Brain microvascular endothelial cell (primary cell): Measurements from ENCODE around the gene BCL2A1.
A peak's percentile ranks its signal among the peaks of the same experiment; 100 is the strongest.
"Not testable (repeated sequence)": the region's sequence is repeated elsewhere in the genome, so short reads cannot be mapped to it uniquely, and the experiment has no call there.

Experiments
- DNase-seq: peaks from one replicate; pipeline ENCODE4 v3.0.0-alpha.2; 2020
- H3K27ac ChIP-seq: fragments of 250-450 bp; sonication (Bioruptor Pico); 2 replicates; pipeline ENCODE4 v1.5.1; 2020; ENCODE audit warnings: mild to moderate bottlenecking, moderate library complexity
- H3K27me3 ChIP-seq: fragments of 250-450 bp; sonication (Bioruptor Pico); replicated peaks from 2 replicates; pipeline ENCODE4 v1.5.1; 2020; ENCODE audit warnings: mild to moderate bottlenecking
- H3K36me3 ChIP-seq: fragments of 250-450 bp; sonication (Bioruptor Pico); replicated peaks from 2 replicates; pipeline ENCODE4 v1.5.1; 2020; ENCODE audit warnings: mild to moderate bottlenecking
- H3K4me3 ChIP-seq: 2 replicates; pipeline ENCODE4 v1.5.1; 2011; ENCODE audit warnings: low read depth, mild to moderate bottlenecking, control low read depth, low read length, moderate library complexity
- in situ Hi-C: cut with HindIII; loops from 2 replicates; pipeline ENCODE4 v1.10.0; 2017; ENCODE audit warnings: low sequenced_read_pairs, low pct_ligation_motif_present
- TF ChIP-seq, protein P1 (sequence below): IDR thresholded peaks from 2 replicates; pipeline ENCODE4 v1.5.1; 2011; ENCODE audit warnings: low read depth, mild to moderate bottlenecking, moderate library complexity, low read length, control low read depth, inconsistent platforms; ENCODE audit errors: missing control alignments

BCL2A1 gene

DNA sequence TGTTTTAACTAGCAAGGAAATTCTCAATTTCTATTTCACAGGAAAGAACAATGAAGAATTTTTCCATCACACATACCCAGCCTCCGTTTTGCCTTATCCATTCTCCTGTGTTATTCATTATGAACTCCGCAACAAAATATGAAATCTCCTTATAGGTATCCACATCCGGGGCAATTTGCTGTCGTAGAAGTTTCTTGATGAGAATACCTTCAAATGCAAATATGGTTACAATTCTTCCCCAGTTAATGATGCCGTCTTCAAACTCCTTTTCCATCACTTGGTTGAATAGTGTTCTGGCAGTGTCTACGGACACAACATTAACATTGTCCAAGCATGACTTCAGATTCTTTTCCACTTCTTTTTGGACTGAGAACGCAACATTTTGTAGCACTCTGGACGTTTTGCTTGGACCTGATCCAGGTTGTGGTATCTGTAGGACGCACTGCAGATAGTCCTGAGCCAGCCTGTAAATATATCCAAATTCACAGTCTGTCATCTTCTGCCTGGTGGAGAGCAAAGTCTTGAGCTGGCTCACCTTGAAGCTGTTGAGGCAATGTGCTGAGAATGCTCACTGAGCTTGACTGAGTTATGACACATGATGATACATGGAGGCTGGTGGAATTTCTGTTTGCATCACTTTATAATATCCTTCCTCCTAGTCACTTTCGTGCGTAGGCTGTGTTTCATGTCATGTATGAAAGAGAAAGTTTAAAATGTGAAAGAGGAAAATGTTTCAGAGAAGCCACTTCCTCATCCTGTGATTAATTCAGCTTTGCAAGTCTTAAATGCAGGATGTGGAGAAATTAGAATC lies at the start of gene BCL2A1:
Gene BCL2A1, minus strand, starts transcription at position 573 of the 811 bp plus-strand sequence. Its CDS starts 77 bp downstream, at position 496.
- TF ChIP-seq, protein P1, sequence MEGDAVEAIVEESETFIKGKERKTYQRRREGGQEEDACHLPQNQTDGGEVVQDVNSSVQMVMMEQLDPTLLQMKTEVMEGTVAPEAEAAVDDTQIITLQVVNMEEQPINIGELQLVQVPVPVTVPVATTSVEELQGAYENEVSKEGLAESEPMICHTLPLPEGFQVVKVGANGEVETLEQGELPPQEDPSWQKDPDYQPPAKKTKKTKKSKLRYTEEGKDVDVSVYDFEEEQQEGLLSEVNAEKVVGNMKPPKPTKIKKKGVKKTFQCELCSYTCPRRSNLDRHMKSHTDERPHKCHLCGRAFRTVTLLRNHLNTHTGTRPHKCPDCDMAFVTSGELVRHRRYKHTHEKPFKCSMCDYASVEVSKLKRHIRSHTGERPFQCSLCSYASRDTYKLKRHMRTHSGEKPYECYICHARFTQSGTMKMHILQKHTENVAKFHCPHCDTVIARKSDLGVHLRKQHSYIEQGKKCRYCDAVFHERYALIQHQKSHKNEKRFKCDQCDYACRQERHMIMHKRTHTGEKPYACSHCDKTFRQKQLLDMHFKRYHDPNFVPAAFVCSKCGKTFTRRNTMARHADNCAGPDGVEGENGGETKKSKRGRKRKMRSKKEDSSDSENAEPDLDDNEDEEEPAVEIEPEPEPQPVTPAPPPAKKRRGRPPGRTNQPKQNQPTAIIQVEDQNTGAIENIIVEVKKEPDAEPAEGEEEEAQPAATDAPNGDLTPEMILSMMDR, result no peak
- H3K27me3 ChIP-seq, result no peaks in the 10 kb centered on the region
- in situ Hi-C loops, result no loop called here
- no peaks in the 10 kb centered on the region for H3K36me3 ChIP-seq
- no peak within 1 kb of the TSS for H3K27ac ChIP-seq
- peak; percentile 45 for DNase-seq
- H3K4me3 ChIP-seq, result peak within 1 kb of the TSS; percentile 3

DNA sequence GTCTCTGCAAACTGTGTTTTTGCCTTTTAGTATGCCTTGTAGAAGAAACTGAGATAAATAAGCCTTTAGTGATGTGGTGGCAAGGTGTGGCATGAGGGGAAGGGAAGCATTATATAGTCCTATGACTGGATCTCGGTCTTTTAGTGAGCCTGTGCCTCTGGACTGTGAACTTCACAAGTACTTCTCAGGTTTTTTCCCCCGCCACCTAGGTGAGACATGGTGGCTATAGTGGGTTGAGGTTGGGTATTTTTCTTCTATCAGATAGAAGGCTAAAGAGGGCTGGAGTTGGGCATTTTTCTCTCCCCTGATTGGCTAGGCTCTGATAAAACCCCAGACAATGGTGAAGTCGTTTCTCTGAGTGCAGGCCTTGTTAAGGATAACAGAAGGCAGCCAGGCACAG lies 49.7 kb upstream of the BCL2A1 start:
- H3K27ac ChIP-seq, result no peak overlapping the region
- TF ChIP-seq, protein P1, result no peak
- in situ Hi-C loops, result no loop called here

DNA sequence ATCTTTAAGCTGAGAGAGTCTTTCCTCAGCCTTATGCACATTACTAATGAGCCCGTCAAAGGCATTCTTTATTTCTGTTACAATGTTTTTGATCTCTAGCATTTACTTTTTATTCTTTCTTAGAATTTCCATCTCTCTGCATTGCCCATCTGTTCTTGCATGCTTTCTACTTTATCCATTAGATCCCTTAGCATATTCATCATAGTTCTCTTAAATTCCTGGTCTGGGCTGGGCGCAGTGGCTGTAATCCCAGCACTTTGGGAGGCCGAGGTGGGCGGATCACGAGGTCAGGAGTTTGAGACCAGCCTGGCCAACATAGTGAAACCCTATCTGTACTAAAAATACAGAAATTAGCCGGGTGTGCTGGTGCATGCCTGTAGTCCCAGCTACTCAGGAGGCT lies 49.2 kb upstream of the BCL2A1 start:
- in situ Hi-C loops, H3K36me3 ChIP-seq, DNase-seq, H3K27ac ChIP-seq, H3K4me3 ChIP-seq, H3K27me3 ChIP-seq: not testable (repeated sequence)

More for the DNA sequence above, 49.7 kb upstream of the BCL2A1 start:
- no peak for DNase-seq
- H3K36me3 ChIP-seq, result no peaks in the 10 kb centered on the region
- H3K4me3 ChIP-seq, result no peak overlapping the region
- no peaks in the 10 kb centered on the region for H3K27me3 ChIP-seq

- Histone ChIP-seq H3K27me3 (no peaks in the 10 kb centered on the region), H3K4me3 (no peak overlapping the region), H3K36me3 (no peaks in the 10 kb centered on the region), H3K27ac (no peak overlapping the region)
- TF ChIP-seq, protein P1, result no peak
- DNase-seq, result no peak
- in situ Hi-C loops, result no loop called here
Observed at GRCh38 chr15:80019168-80019745, 48.3 kb upstream of the BCL2A1 start.

DNA sequence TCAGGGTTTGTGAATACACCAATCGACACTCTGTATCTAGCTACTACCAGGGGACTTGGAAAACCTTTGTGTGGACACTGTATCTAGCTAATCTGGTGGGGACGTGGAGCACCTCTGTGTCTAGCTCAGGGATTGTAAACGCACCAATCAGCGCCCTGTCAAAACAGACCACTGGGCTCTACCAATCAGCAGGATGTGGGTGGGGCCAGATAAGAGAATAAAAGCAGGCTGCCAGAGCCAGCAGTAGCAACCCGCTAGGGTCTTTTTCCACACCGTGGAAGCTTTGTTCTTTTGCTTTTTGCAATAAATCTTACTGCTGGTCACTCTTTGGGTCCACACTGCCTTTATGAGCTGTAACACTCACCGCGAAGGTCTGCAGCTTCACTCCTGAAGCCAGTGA lies 46.1 kb upstream of the BCL2A1 start:
- H3K4me3 ChIP-seq, DNase-seq, H3K27ac ChIP-seq, H3K36me3 ChIP-seq, in situ Hi-C loops, H3K27me3 ChIP-seq: not testable (repeated sequence)

DNA sequence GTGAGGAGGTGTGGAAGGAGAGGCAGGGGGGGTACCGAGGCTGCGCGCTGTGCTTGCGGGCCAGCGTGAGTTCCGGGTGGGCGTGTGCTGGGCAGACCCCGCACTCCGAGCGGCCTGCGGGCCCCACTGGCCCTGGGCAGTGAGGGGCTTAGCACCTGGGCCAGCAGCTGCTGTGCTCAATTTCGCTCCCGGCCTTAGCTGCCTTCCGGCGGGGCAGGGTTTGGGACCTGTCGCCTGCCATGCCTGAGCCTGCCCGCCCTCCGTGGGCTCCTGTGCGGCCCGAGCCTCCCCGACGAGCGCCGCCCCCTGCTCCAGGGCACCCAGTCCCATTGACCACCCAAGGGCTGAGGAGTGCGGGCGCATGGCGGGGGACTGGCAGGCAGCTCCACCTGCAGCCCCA lies 45.5 kb upstream of the BCL2A1 start:
- in situ Hi-C loops, DNase-seq, H3K4me3 ChIP-seq, H3K27ac ChIP-seq, H3K27me3 ChIP-seq, H3K36me3 ChIP-seq: not testable (repeated sequence)

GRCh38 chr15:80015156-80015555 lies 44.2 kb upstream of the BCL2A1 start:
- Histone ChIP-seq H3K4me3 (no peak overlapping the region), H3K27me3 (no peaks in the 10 kb centered on the region), H3K36me3 (no peaks in the 10 kb centered on the region), H3K27ac (no peak overlapping the region)
- no peak for DNase-seq
- in situ Hi-C loops, result no loop called here
- TF ChIP-seq, protein P1, result no peak

DNA sequence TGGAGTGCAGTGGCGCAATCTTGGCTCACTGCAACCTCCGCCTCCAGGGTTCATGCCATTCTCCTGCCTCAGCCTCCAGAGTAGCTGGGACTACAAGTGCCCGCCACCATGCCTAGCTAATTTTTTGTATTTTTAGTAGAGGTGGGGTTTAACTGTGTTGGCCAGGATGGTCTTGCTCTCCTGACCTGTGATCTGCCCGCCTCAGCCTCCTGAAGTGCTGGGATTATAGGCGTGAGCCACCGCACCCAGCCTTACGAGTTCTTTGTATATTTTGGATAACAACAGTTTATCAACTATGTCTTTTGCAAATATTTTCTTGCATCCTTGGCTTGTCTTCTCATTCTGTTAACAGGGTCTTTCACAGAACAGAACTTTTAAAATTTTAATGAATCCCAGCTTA lies 43.2 kb upstream of the BCL2A1 start:
- H3K27me3 ChIP-seq, H3K4me3 ChIP-seq, DNase-seq, in situ Hi-C loops, H3K27ac ChIP-seq, H3K36me3 ChIP-seq: not testable (repeated sequence)
